Left forelimb (tissue), 1 donor: ENCODE data around the gene SLC7A6OS.
"Not testable (repeated sequence)": the region's sequence is repeated elsewhere in the genome, so short reads cannot be mapped to it uniquely, and the experiment has no call there.

Source experiments
- DNase-seq: peaks from one replicate; pipeline ENCODE4 v3.0.0-alpha.2; 2018; ENCODE audit warnings: low spot score

The SLC7A6OS gene

GRCh38 chr16:68298907-68299561 is 11.7 kb downstream of the SLC7A6OS start:
- no peak for DNase-seq

GRCh38 chr16:68298312-68298711 is 12.4 kb downstream of the SLC7A6OS start:
- DNase-seq: no peak

- DNase-seq: no peak
These were observed 12.8 kb downstream of the SLC7A6OS start for GRCh38 chr16:68297908-68298307.

- no peak for DNase-seq
These were observed 14.1 kb downstream of the SLC7A6OS start for GRCh38 chr16:68296693-68297092.

- no peak for DNase-seq
These were observed 14.5 kb downstream of the SLC7A6OS start for GRCh38 chr16:68296291-68296690.

GRCh38 chr16:68292425-68292824 is 18.3 kb downstream of the SLC7A6OS start:
- DNase-seq: no peak

GRCh38 chr16:68291227-68291626 is 19.5 kb downstream of the SLC7A6OS start:
- DNase-seq: no peak

- DNase-seq: no peak
These were observed 20.3 kb downstream of the SLC7A6OS start for GRCh38 chr16:68290450-68290849.

- no peak for DNase-seq
These were observed 21.0 kb downstream of the SLC7A6OS start for GRCh38 chr16:68289621-68290329.

GRCh38 chr16:68289202-68289601 is 21.5 kb downstream of the SLC7A6OS start:
- DNase-seq: no peak

- not testable (repeated sequence) for DNase-seq
These were observed 21.9 kb downstream of the SLC7A6OS start for GRCh38 chr16:68288796-68289195.

- no peak for DNase-seq
These were observed 22.5 kb downstream of the SLC7A6OS start for GRCh38 chr16:68288252-68288650.

GRCh38 chr16:68287276-68288251 is 23.2 kb downstream of the SLC7A6OS start:
- no peak for DNase-seq

GRCh38 chr16:68286153-68287074 is 24.3 kb downstream of the SLC7A6OS start:
- DNase-seq: no peak

GRCh38 chr16:68285683-68286082 is 25.1 kb downstream of the SLC7A6OS start:
- DNase-seq: no peak

- no peak for DNase-seq
These were observed 25.9 kb downstream of the SLC7A6OS start for GRCh38 chr16:68284847-68285246.

GRCh38 chr16:68283801-68284598 is 26.7 kb downstream of the SLC7A6OS start:
- no peak for DNase-seq

- DNase-seq: no peak
These were observed 27.4 kb downstream of the SLC7A6OS start for GRCh38 chr16:68283346-68283745.

- no peak for DNase-seq
These were observed 28.7 kb downstream of the SLC7A6OS start for GRCh38 chr16:68282064-68282452.

- DNase-seq: no peak
These were observed 29.2 kb downstream of the SLC7A6OS start for GRCh38 chr16:68281368-68282063.
